Vagina (tissue), 2 donors: Measurements from ENCODE around the gene NTSR1. TPM values are rescaled to one million over a fixed set of nuclear protein-coding genes. Genes with fewer than 3 reads are reported as not detected.

Experiments used
- DNase-seq, 2 donors: peaks; one replicate each; pipeline ENCODE4 v3.0.0-alpha.2; 2017; ENCODE audit errors: extremely low spot score in 2 of 2
- H3K27ac ChIP-seq: fragments of 200-600 bp; sonication (generic); one replicate; pipeline ENCODE4 v1.5.1; 2019
- H3K27me3 ChIP-seq: fragments of 200-600 bp; sonication (generic); one replicate; pipeline ENCODE4 v1.5.1; 2019
- H3K36me3 ChIP-seq, 2 donors: fragments of 200-600 bp; sonication (generic); one replicate each; pipeline ENCODE4 v1.5.1; 2017 to 2019
- H3K4me1 ChIP-seq: fragments of 200-600 bp; sonication (generic); one replicate; pipeline ENCODE4 v1.5.1; 2019
- H3K4me3 ChIP-seq, 2 donors: fragments of 200-600 bp; sonication (generic); 1 replicate in 1 of 2; 2 replicates in 1 of 2; pipeline ENCODE4 v1.5.1; 2016 to 2019
- H3K9me3 ChIP-seq: fragments of 200-600 bp; sonication (generic); one replicate; pipeline ENCODE4 v1.5.1; 2019
- CTCF ChIP-seq, 3 experiments: fragments of 450-650 bp in 2 of 3; fragments of 200-600 bp in 1 of 3; sonication (generic) in 1 of 3; IDR thresholded peaks; one replicate each; pipeline ENCODE4 v1.5.1; 2017 to 2019; ENCODE audit warnings: antibody characterized with exemption in 3 of 3, mild to moderate bottlenecking in 2 of 3, moderate library complexity in 2 of 3
- POLR2A ChIP-seq, 2 donors: fragments of 450-650 bp; IDR thresholded peaks; one replicate each; pipeline ENCODE4 v1.6.1; 2017; ENCODE audit warnings: antibody characterized with exemption in 2 of 2, mild to moderate bottlenecking in 2 of 2, moderate library complexity in 2 of 2
- POLR2AphosphoS5 ChIP-seq, 2 donors: sonication (generic); formaldehyde crosslinking; IDR thresholded peaks; one replicate each; pipeline ENCODE4 v1.9.0; 2017; ENCODE audit warnings: antibody characterized with exemption in 2 of 2, mild to moderate bottlenecking in 2 of 2, low read depth in 1 of 2; ENCODE audit not compliant: insufficient read depth in 1 of 2
- intact Hi-C: fragments of 100-400 bp; cut with DNase I; formaldehyde crosslinking; loops from one replicate; pipeline ENCODE4 v1.15.1; 2023
- total RNA-seq: library from RNA; depleted of rRNA; stranded (reverse); fragments of >200 nt; gene quantifications from one replicate; pipeline ENCODE4 v1.2.3, GENCODE V29; 2016

NTSR1 gene
- total RNA-seq, 1 donor from 2014 or later, result 0.49 TPM

GRCh38 chr20:62753626-62754025, 45.0 kb downstream of the NTSR1 start:
- H3K9me3 ChIP-seq, result no peaks in the 10 kb centered on the region
- no peak overlapping the region for H3K27ac ChIP-seq
- H3K36me3 ChIP-seq, result no peaks in the 10 kb centered on the region
- H3K4me3 ChIP-seq, result no peak overlapping the region
- H3K27me3 ChIP-seq, result no peaks in the 10 kb centered on the region
- intact Hi-C loops, result no loop called here
- TF ChIP-seq POLR2AphosphoS5 (IDR thresholded peaks at IDR 0.05; ENCODE audit: insufficient read depth in 1 of 2, low read depth in 1 of 2) (no peak), CTCF (IDR thresholded peaks at IDR 0.05) (no peak), POLR2A (IDR thresholded peaks at IDR 0.05) (no peak)
- no peaks in the 10 kb centered on the region for H3K4me1 ChIP-seq
- DNase-seq, result no peak

DNA sequence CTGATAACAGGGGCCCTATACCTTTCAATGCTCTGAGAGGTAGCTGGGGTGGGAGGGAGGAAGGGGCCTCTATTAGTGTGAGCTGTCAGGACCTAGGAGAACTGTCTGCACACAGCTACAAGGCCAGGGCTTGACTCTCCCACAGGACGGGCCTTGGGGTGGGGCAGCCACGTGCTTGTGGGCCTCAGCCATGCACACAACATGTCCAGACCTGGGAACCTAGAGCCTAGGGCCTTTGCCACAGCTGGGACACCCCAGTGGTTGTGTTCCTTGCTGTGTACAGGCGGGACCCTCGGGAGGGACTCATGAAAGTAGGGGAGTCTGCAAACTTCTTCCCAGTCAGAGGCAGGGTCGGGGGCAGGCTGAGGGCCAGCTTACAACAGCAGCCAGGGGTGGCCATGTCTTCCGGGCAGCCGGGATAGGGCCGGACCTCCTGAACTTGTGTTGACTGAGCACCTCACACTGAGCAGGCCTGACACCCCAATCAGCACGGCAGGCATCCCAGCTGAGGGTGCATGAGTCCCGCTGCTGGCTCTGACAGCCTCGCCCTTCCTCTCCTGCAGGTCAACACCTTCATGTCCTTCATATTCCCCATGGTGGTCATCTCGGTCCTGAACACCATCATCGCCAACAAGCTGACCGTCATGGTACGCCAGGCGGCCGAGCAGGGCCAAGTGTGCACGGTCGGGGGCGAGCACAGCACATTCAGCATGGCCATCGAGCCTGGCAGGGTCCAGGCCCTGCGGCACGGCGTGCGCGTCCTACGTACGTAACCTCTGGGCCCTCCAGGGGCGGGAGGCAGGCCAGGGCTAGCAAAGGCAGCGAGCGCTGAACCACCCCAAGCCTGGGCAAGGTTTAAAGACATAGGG, 45.7 kb downstream of the NTSR1 start:
- Histone ChIP-seq H3K27me3 (no peaks in the 10 kb centered on the region), H3K27ac (no peak overlapping the region), H3K36me3 (no peaks in the 10 kb centered on the region), H3K4me3 (no peak overlapping the region), H3K9me3 (no peaks in the 10 kb centered on the region), H3K4me1 (no peaks in the 10 kb centered on the region)
- intact Hi-C loops, result no loop called here
- TF ChIP-seq CTCF (IDR thresholded peaks at IDR 0.05) (no peak), POLR2AphosphoS5 (IDR thresholded peaks at IDR 0.05; ENCODE audit: insufficient read depth in 1 of 2, low read depth in 1 of 2) (no peak), POLR2A (IDR thresholded peaks at IDR 0.05) (no peak)
- DNase-seq, result no peak

DNA sequence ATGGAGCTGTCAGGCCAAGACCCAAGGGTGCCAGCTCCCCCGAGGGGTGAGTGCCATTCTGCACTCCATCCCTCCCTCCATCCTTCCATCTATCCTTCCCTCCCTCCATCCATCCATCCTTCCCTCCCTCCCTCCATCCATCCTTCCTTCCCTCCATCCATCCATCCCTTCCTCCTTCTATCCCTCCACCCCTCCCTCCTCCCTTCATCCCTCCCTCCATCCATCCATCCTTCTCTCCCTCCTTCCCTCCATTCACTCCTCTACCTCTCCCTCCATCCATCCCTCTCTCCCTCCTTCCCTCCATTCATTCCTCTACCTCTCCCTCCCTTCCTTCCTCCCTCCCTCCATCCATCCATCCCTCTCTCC, 46.3 kb downstream of the NTSR1 start:
- DNase-seq, result no peak
- no peaks in the 10 kb centered on the region for H3K4me1 ChIP-seq
- TF ChIP-seq CTCF (IDR thresholded peaks at IDR 0.05) (no peak), POLR2A (IDR thresholded peaks at IDR 0.05) (no peak)
- no peaks in the 10 kb centered on the region for H3K9me3 ChIP-seq
- no peaks in the 10 kb centered on the region for H3K27me3 ChIP-seq
- intact Hi-C loops, result no loop called here
- no peak overlapping the region for H3K4me3 ChIP-seq
- H3K27ac ChIP-seq, result no peak overlapping the region
- no peaks in the 10 kb centered on the region for H3K36me3 ChIP-seq

GRCh38 chr20:62755817-62756724, 47.4 kb downstream of the NTSR1 start:
- Histone ChIP-seq H3K36me3 (no peaks in the 10 kb centered on the region), H3K27ac (no peak overlapping the region), H3K27me3 (no peaks in the 10 kb centered on the region), H3K4me1 (no peaks in the 10 kb centered on the region), H3K9me3 (no peaks in the 10 kb centered on the region), H3K4me3 (no peak overlapping the region)
- DNase-seq, result no peak
- intact Hi-C loops, result loop anchor here (1.0 kb wide), 1 partner anchor 246 kb away; no protein-coding TSS in a partner anchor
- no peak for TF ChIP-seq POLR2A (IDR thresholded peaks at IDR 0.05)
- TF ChIP-seq POLR2AphosphoS5 (IDR thresholded peaks at IDR 0.05; ENCODE audit: insufficient read depth in 1 of 2, low read depth in 1 of 2), result no peak
- TF ChIP-seq CTCF (IDR thresholded peaks at IDR 0.05), result no peak
